ENCODE results near the gene SYNJ1. TPM values are rescaled to one million over a fixed set of nuclear protein-coding genes. Genes with fewer than 3 reads are reported as not detected.

SYNJ1 gene
- total and polyA plus RNA-seq, 10 of the 15 experiments (the other 5 are each of a cell fraction or from before 2014, with no cell fraction given), result 1.2 to 7.0 (median 3.5) TPM

- TF ChIP-seq BACH1 (IDR thresholded peaks at IDR 0.05; ENCODE audit: borderline replicate concordance) (no peak), ASH2L (IDR thresholded peaks at IDR 0.05; ENCODE audit: borderline replicate concordance, low read depth) (no peak), KAT2A (conservative IDR thresholded peaks at IDR 0.05; ENCODE audit: control insufficient read depth, low read depth, low read length) (no peak), TCF3 (IDR thresholded peaks at IDR 0.05; ENCODE audit: borderline replicate concordance, insufficient read depth, low read depth, low read length) (no peak), MYC (IDR thresholded peaks at IDR 0.05; ENCODE audit: insufficient read depth, insufficient read length, insufficient replicate concordance, low read length, severe bottlenecking) (no peak), SMC3 (IDR thresholded peaks at IDR 0.05; ENCODE audit: borderline replicate concordance, low read length) (no peak)
- no peak overlapping the region for H3K4me3 ChIP-seq
- peaks cover 7 to 16% of the 10 kb centered on the region in 2 experiments; a peak in 3 of 4 replicates for H3K36me3 ChIP-seq (ENCODE audit: control insufficient read depth in 2 of 2, insufficient read depth in 2 of 2, low read length in 1 of 2)
- H4K20me1 ChIP-seq (ENCODE audit: control insufficient read depth, insufficient read depth), result no peaks in the 10 kb centered on the region
- no peaks in the 10 kb centered on the region for H3K27me3 ChIP-seq (replicated peaks in 1 of 2; ENCODE audit: control insufficient read depth in 2 of 2, insufficient read depth in 2 of 2, low read length in 1 of 2)
- no peak overlapping the region for H3K27ac ChIP-seq (ENCODE audit: control insufficient read depth, insufficient read depth)
- no peaks in the 10 kb centered on the region for H3K4me1 ChIP-seq (ENCODE audit: control insufficient read depth, insufficient read depth, low read length)
- H3K9ac ChIP-seq (ENCODE audit: control insufficient read depth, insufficient read depth, low read length), result no peak overlapping the region
- DNase-seq (ENCODE audit: low read depth, low spot score) (no peak), FAIRE-seq (no peak), ATAC-seq (no peak)
- intact Hi-C loops (cut with micrococcal nuclease; ENCODE audit: unreplicated experiment) (loop anchor here (10.0 kb wide), 1 partner anchor 744 kb away; no protein-coding TSS in a partner anchor), in situ Hi-C loops (cut with MboI) (loop anchor here (10.0 kb wide), 1 partner anchor 204 kb away; no protein-coding TSS in a partner anchor)
- 99% methylated on average over 5 of the region's 5 CpGs for WGBS (ENCODE audit: insufficient coverage, insufficient replicate concordance, low lambda C conversion rate, missing lambda C conversion rate)
- ChIA-PET SMC1A (ENCODE audit: uncharacterized antibody, unreplicated experiment) (interaction anchor here (0.7 to 1.4 kb wide), 4 partner anchors 10 to 213 kb away, joined by 3 to 4 read pairs (median 3); no protein-coding TSS in a partner anchor), CTCF (interaction anchor here (0.7 to 5.6 kb wide), 2 partner anchors 9 to 103 kb away, joined by 3 to 50 read pairs; no protein-coding TSS in a partner anchor), POLR2A (interaction anchor here (0.6 to 0.8 kb wide), 2 partner anchors 16 to 869 kb away, joined by 3 read pairs; no protein-coding TSS in a partner anchor), RAD21 (ENCODE audit: unreplicated experiment) (interaction anchor here (0.6 kb wide), 1 partner anchor 13 kb away, joined by 3 read pairs; no protein-coding TSS in a partner anchor)
- H3K4me2 ChIP-seq (ENCODE audit: control insufficient read depth, insufficient read depth), result no peak overlapping the region
- H3K79me2 ChIP-seq (ENCODE audit: control insufficient read depth, insufficient read depth, low read length), result peaks cover 5% of the 10 kb centered on the region
- H2AFZ ChIP-seq (ENCODE audit: control insufficient read depth, low read depth, low read length), result no peak overlapping the region
- no TSS peak for BruUV-seq (replicated peaks)
- H3K9me3 ChIP-seq (replicated peaks; ENCODE audit: control insufficient read depth, insufficient read depth, low read length), result no peaks in the 10 kb centered on the region; the same call in 2 of the 3 replicates
Observed at GRCh38 chr21:32608851-32609250, 119.0 kb downstream of the SYNJ1 start.

DNA sequence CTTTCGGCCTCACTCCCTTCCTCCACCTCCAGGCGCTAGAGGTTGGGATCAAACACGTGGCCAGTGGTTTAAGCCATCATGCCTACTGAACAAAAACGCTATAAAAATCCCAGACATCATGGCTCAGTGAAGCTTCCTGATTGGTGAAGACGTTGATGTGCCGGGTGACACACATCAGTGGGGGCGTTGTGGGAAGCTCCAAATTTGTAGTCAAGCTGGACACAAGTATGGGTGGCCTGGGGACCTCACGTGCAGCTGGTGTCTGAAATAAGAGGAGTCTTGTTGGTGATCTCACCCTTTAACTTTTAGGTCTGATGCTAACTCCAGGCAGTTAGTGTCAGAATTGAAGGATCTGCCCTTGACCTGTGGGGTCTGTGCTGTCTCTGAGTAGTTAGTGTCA, 122.3 kb downstream of the SYNJ1 start:
- 84% methylated on average over 8 of the region's 8 CpGs for WGBS (ENCODE audit: insufficient coverage, insufficient replicate concordance, low lambda C conversion rate, missing lambda C conversion rate)
- no peak overlapping the region for H3K4me2 ChIP-seq (ENCODE audit: control insufficient read depth, insufficient read depth)
- ATAC-seq (no peak), FAIRE-seq (no peak), DNase-seq (ENCODE audit: low read depth, low spot score) (no peak)
- TF ChIP-seq ZNF24 (IDR thresholded peaks at IDR 0.05) (no peak), MYC (IDR thresholded peaks at IDR 0.05; ENCODE audit: insufficient read depth, insufficient read length, insufficient replicate concordance, low read length, severe bottlenecking) (no peak), BCL3 (IDR thresholded peaks at IDR 0.05; ENCODE audit: borderline replicate concordance, insufficient read depth, low read depth, low read length, poor library complexity, severe bottlenecking) (no peak), CBFB (IDR thresholded peaks at IDR 0.05; ENCODE audit: low read depth) (no peak), NR2F1 (conservative IDR thresholded peaks at IDR 0.05) (no peak), LARP7 (IDR thresholded peaks at IDR 0.05) (no peak), CBX3 (IDR thresholded peaks at IDR 0.05; ENCODE audit: borderline replicate concordance, low read depth) (no peak)
- TF ChIP-seq, protein P1, sequence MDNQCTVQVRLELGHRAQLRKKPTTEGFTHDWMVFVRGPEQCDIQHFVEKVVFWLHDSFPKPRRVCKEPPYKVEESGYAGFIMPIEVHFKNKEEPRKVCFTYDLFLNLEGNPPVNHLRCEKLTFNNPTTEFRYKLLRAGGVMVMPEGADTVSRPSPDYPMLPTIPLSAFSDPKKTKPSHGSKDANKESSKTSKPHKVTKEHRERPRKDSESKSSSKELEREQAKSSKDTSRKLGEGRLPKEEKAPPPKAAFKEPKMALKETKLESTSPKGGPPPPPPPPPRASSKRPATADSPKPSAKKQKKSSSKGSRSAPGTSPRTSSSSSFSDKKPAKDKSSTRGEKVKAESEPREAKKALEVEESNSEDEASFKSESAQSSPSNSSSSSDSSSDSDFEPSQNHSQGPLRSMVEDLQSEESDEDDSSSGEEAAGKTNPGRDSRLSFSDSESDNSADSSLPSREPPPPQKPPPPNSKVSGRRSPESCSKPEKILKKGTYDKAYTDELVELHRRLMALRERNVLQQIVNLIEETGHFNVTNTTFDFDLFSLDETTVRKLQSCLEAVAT (IDR thresholded peaks at IDR 0.05), result no peak
- H3K9ac ChIP-seq (ENCODE audit: control insufficient read depth, insufficient read depth, low read length), result no peak overlapping the region
- peaks cover 2% of the 10 kb centered on the region for H3K79me2 ChIP-seq (ENCODE audit: control insufficient read depth, insufficient read depth, low read length)
- no TSS peak for BruUV-seq (replicated peaks)
- no peak overlapping the region for H3K27ac ChIP-seq (ENCODE audit: control insufficient read depth, insufficient read depth)
- in situ Hi-C loops (cut with MboI) (loop anchor here (10.0 kb wide), 1 partner anchor 201 kb away; no protein-coding TSS in a partner anchor), intact Hi-C loops (cut with micrococcal nuclease; ENCODE audit: unreplicated experiment) (loop anchor here (10.0 kb wide), 1 partner anchor 741 kb away; no protein-coding TSS in a partner anchor)
- ChIA-PET POLR2A (no interaction called here), CTCF (no interaction called here), RAD21 (ENCODE audit: unreplicated experiment) (no interaction called here), SMC1A (ENCODE audit: uncharacterized antibody, unreplicated experiment) (no interaction called here)
- H3K4me3 ChIP-seq, result no peak overlapping the region
- H3K4me1 ChIP-seq (ENCODE audit: control insufficient read depth, insufficient read depth, low read length), result no peaks in the 10 kb centered on the region
- no peaks in the 10 kb centered on the region for H3K27me3 ChIP-seq (replicated peaks in 1 of 2; ENCODE audit: control insufficient read depth in 2 of 2, insufficient read depth in 2 of 2, low read length in 1 of 2)
- H3K9me3 ChIP-seq (replicated peaks; ENCODE audit: control insufficient read depth, insufficient read depth, low read length), result no peaks in the 10 kb centered on the region
- no peak overlapping the region for H2AFZ ChIP-seq (ENCODE audit: control insufficient read depth, low read depth, low read length)
- H3K36me3 ChIP-seq (ENCODE audit: control insufficient read depth in 2 of 2, insufficient read depth in 2 of 2, low read length in 1 of 2), result peaks cover 9 to 30% of the 10 kb centered on the region in 2 experiments; a peak in 3 of 4 replicates
- H4K20me1 ChIP-seq (ENCODE audit: control insufficient read depth, insufficient read depth), result no peaks in the 10 kb centered on the region
